ENCODE data around the gene VPS9D1. TPM values are rescaled to one million over a fixed set of nuclear protein-coding genes. Genes with fewer than 3 reads are reported as not detected.
"Not testable (repeated sequence)": the region's sequence is repeated elsewhere in the genome, so short reads cannot be mapped to it uniquely, and the experiment has no call there.

Gene VPS9D1
- total RNA-seq, 5 donors from 2014 or later (not counting 1 experiment from before 2014, with no cell fraction given) = 15.5 to 28.8 (median 24.5) TPM

- Mint-ChIP-seq H3K36me3 (peaks cover 10% of the 10 kb centered on the region), H3K4me1 (peaks cover 9 to 13% (median 11%) of the 10 kb centered on the region in 3 donors)
- H3K4me3 Mint-ChIP-seq; H3K4me1 ChIP-seq (ENCODE audit: control insufficient read depth in 1 of 2, extremely low read depth in 1 of 2, insufficient read depth in 2 of 2, low read length in 2 of 2); H3K9me3 ChIP-seq; H3K9me3 Mint-ChIP-seq; H3K4me3 ChIP-seq (ENCODE audit: control insufficient read depth in 1 of 2, extremely low read depth in 1 of 2, low read length in 1 of 2); H3K36me3 ChIP-seq (ENCODE audit: control insufficient read depth in 2 of 2, extremely low read depth in 1 of 2, insufficient read depth in 1 of 2, low read length in 1 of 2); CTCF ChIA-PET; H3K27ac Mint-ChIP-seq; POLR2A ChIA-PET; H3K27me3 Mint-ChIP-seq; H3K27ac ChIP-seq (ENCODE audit: low read length); H3K27me3 ChIP-seq (replicated peaks in 1 of 2; ENCODE audit: control insufficient read depth in 2 of 2, extremely low read depth in 1 of 2, insufficient read depth in 2 of 2, low read length in 1 of 2); ATAC-seq (replicated peaks in 1 of 4): not testable (repeated sequence)
- DNase-seq = peak in 1 of 35 experiments; percentile 29
- no CpG with 5 or more reads among the region's 7 CpGs for WGBS (ENCODE audit: insufficient coverage)
Measured at GRCh38 chr16:89667000-89667399, 53.7 kb downstream of the VPS9D1 start.

- H3K27ac Mint-ChIP-seq; H3K27ac ChIP-seq (ENCODE audit: low read length); H3K4me1 ChIP-seq (ENCODE audit: control insufficient read depth in 1 of 2, extremely low read depth in 1 of 2, insufficient read depth in 2 of 2, low read length in 2 of 2); H3K27me3 Mint-ChIP-seq; H3K27me3 ChIP-seq (replicated peaks in 1 of 2; ENCODE audit: control insufficient read depth in 2 of 2, extremely low read depth in 1 of 2, insufficient read depth in 2 of 2, low read length in 1 of 2); H3K9me3 Mint-ChIP-seq; H3K4me3 ChIP-seq (ENCODE audit: control insufficient read depth in 1 of 2, extremely low read depth in 1 of 2, low read length in 1 of 2); H3K9me3 ChIP-seq; ATAC-seq (replicated peaks in 1 of 4); POLR2A ChIA-PET; CTCF ChIA-PET; H3K36me3 ChIP-seq (ENCODE audit: control insufficient read depth in 2 of 2, extremely low read depth in 1 of 2, insufficient read depth in 1 of 2, low read length in 1 of 2); H3K4me3 Mint-ChIP-seq; DNase-seq: not testable (repeated sequence)
- peaks cover 13 to 15% (median 13%) of the 10 kb centered on the region in 3 donors for H3K4me1 Mint-ChIP-seq
- H3K36me3 Mint-ChIP-seq = peaks cover 17% of the 10 kb centered on the region
- 80% methylated on average over 2 of the region's 11 CpGs for WGBS (ENCODE audit: insufficient coverage)
Measured at GRCh38 chr16:89664238-89664637, 56.5 kb downstream of the VPS9D1 start.

GRCh38 chr16:89661215-89661614 lies 59.5 kb downstream of the VPS9D1 start:
- CTCF ChIA-PET = no interaction called here
- H3K36me3 Mint-ChIP-seq = peaks cover 17% of the 10 kb centered on the region

GRCh38 chr16:89660146-89660545 lies 60.6 kb downstream of the VPS9D1 start:
- DNase-seq = no peak

More at GRCh38 chr16:89661215-89661614, 59.5 kb downstream of the VPS9D1 start:
- no peak for DNase-seq
- Histone ChIP-seq H3K36me3 (ENCODE audit: control insufficient read depth in 2 of 2, extremely low read depth in 1 of 2, insufficient read depth in 1 of 2, low read length in 1 of 2) (peaks cover 4 to 8% of the 10 kb centered on the region in 2 donors), H3K27me3 (replicated peaks in 1 of 2; ENCODE audit: control insufficient read depth in 2 of 2, extremely low read depth in 1 of 2, insufficient read depth in 2 of 2, low read length in 1 of 2) (no peaks in the 10 kb centered on the region), H3K4me3 (ENCODE audit: control insufficient read depth in 1 of 2, extremely low read depth in 1 of 2, low read length in 1 of 2) (no peak overlapping the region), H3K27ac (ENCODE audit: low read length) (no peak overlapping the region), H3K9me3 (no peaks in the 10 kb centered on the region), H3K4me1 (ENCODE audit: control insufficient read depth in 1 of 2, extremely low read depth in 1 of 2, insufficient read depth in 2 of 2, low read length in 2 of 2) (peaks cover 2 to 28% of the 10 kb centered on the region in 2 experiments)
- Mint-ChIP-seq H3K4me3 (no peak overlapping the region), H3K9me3 (no peaks in the 10 kb centered on the region), H3K27ac (no peak overlapping the region), H3K27me3 (no peaks in the 10 kb centered on the region), H3K4me1 (peaks cover 14 to 19% (median 16%) of the 10 kb centered on the region in 3 donors)
- ATAC-seq (replicated peaks in 1 of 4) = no peak
- WGBS (ENCODE audit: insufficient coverage) = 89% methylated on average over 7 of the region's 9 CpGs
- POLR2A ChIA-PET = no interaction called here

GRCh38 chr16:89658221-89658879 lies 62.3 kb downstream of the VPS9D1 start:
- POLR2A ChIA-PET = interaction anchor here in 1 of 2 donors (0.6 kb wide), 1 partner anchor 28 kb away, joined by 3 read pairs; the partner anchor contains the start of gene CDK10
- Mint-ChIP-seq H3K9me3 (no peaks in the 10 kb centered on the region), H3K4me1 (peaks cover 23 to 41% (median 33%) of the 10 kb centered on the region in 3 donors), H3K4me3 (peak overlapping the region; percentile 82 to 88 (median 82)), H3K36me3 (peaks cover 13% of the 10 kb centered on the region), H3K27me3 (no peaks in the 10 kb centered on the region), H3K27ac (peak overlapping the region; percentile 78 to 80)
- H3K4me3 ChIP-seq (ENCODE audit: control insufficient read depth in 1 of 2, extremely low read depth in 1 of 2, low read length in 1 of 2) = peak overlapping the region; percentile 63 to 87
- 24% methylated on average over 25 of the region's 27 CpGs for WGBS (ENCODE audit: insufficient coverage)
- ATAC-seq (replicated peaks in 1 of 4) = no peak
- H3K9me3 ChIP-seq = no peaks in the 10 kb centered on the region
- peak in 1 of 35 experiments; percentile 8 for DNase-seq
- CTCF ChIA-PET = no interaction called here
- H3K27me3 ChIP-seq (replicated peaks in 1 of 2; ENCODE audit: control insufficient read depth in 2 of 2, extremely low read depth in 1 of 2, insufficient read depth in 2 of 2, low read length in 1 of 2) = no peaks in the 10 kb centered on the region
- H3K4me1 ChIP-seq (ENCODE audit: control insufficient read depth in 1 of 2, extremely low read depth in 1 of 2, insufficient read depth in 2 of 2, low read length in 2 of 2) = peaks cover 2 to 45% of the 10 kb centered on the region in 2 experiments
- H3K27ac ChIP-seq (ENCODE audit: low read length) = peak overlapping the region; percentile 11
- peaks cover 2 to 12% of the 10 kb centered on the region in 2 donors for H3K36me3 ChIP-seq (ENCODE audit: control insufficient read depth in 2 of 2, extremely low read depth in 1 of 2, insufficient read depth in 1 of 2, low read length in 1 of 2)

More at GRCh38 chr16:89660146-89660545, 60.6 kb downstream of the VPS9D1 start:
- H3K4me3 ChIP-seq (ENCODE audit: control insufficient read depth in 1 of 2, extremely low read depth in 1 of 2, low read length in 1 of 2) = no peak overlapping the region
- H3K27me3 ChIP-seq (replicated peaks in 1 of 2; ENCODE audit: control insufficient read depth in 2 of 2, extremely low read depth in 1 of 2, insufficient read depth in 2 of 2, low read length in 1 of 2) = no peaks in the 10 kb centered on the region
- Mint-ChIP-seq H3K27me3 (no peaks in the 10 kb centered on the region), H3K36me3 (peaks cover 17% of the 10 kb centered on the region), H3K4me3 (peak overlapping the region in 2 of 3 donors; percentile 15 to 34), H3K4me1 (peaks cover 21 to 30% (median 26%) of the 10 kb centered on the region in 3 donors), H3K9me3 (no peaks in the 10 kb centered on the region), H3K27ac (no peak overlapping the region)
- ChIA-PET POLR2A (no interaction called here), CTCF (no interaction called here)
- WGBS (ENCODE audit: insufficient coverage) = 97% methylated on average over 6 of the region's 7 CpGs
- H3K27ac ChIP-seq (ENCODE audit: low read length) = no peak overlapping the region
- peaks cover 4 to 8% of the 10 kb centered on the region in 2 donors for H3K36me3 ChIP-seq (ENCODE audit: control insufficient read depth in 2 of 2, extremely low read depth in 1 of 2, insufficient read depth in 1 of 2, low read length in 1 of 2)
- no peaks in the 10 kb centered on the region for H3K9me3 ChIP-seq
- H3K4me1 ChIP-seq (ENCODE audit: control insufficient read depth in 1 of 2, extremely low read depth in 1 of 2, insufficient read depth in 2 of 2, low read length in 2 of 2) = peaks cover 2 to 37% of the 10 kb centered on the region in 2 experiments
- ATAC-seq (replicated peaks in 1 of 4) = no peak

- CTCF ChIA-PET = interaction anchor here in 1 of 2 donors (0.6 kb wide), 2 partner anchors 69 to 289 kb away, joined by 5 to 9 read pairs; no protein-coding TSS in a partner anchor
- H3K27me3 Mint-ChIP-seq = no peaks in the 10 kb centered on the region
- no peaks in the 10 kb centered on the region for H3K9me3 Mint-ChIP-seq
- H3K27me3 ChIP-seq (replicated peaks in 1 of 2; ENCODE audit: control insufficient read depth in 2 of 2, extremely low read depth in 1 of 2, insufficient read depth in 2 of 2, low read length in 1 of 2) = no peaks in the 10 kb centered on the region
- ATAC-seq (replicated peaks in 1 of 4) (peak; percentile 91 to 93 (median 92)), DNase-seq (peak; percentile 77 to 96 (median 89))
- H3K4me1 Mint-ChIP-seq = peaks cover 23 to 41% (median 33%) of the 10 kb centered on the region in 3 donors
- WGBS (ENCODE audit: insufficient coverage) = under 1% methylated on average over 97 of the region's 99 CpGs
- peak within 1 kb of the TSS; percentile 63 to 87 for H3K4me3 ChIP-seq (ENCODE audit: control insufficient read depth in 1 of 2, extremely low read depth in 1 of 2, low read length in 1 of 2)
- POLR2A ChIA-PET = interaction anchor here in 1 of 2 donors (0.6 to 0.7 kb wide), 2 partner anchors 183 to 362 kb away, joined by 3 read pairs; no protein-coding TSS in a partner anchor
- H3K27ac Mint-ChIP-seq = peak within 1 kb of the TSS; percentile 79 to 80
- H3K27ac ChIP-seq (ENCODE audit: low read length) = peak within 1 kb of the TSS; percentile 57
- H3K4me1 ChIP-seq (ENCODE audit: control insufficient read depth in 1 of 2, extremely low read depth in 1 of 2, insufficient read depth in 2 of 2, low read length in 2 of 2) = peaks cover 2 to 46% of the 10 kb centered on the region in 2 experiments
- peaks cover 0 to 12% of the 10 kb centered on the region in 2 donors for H3K36me3 ChIP-seq (ENCODE audit: control insufficient read depth in 2 of 2, extremely low read depth in 1 of 2, insufficient read depth in 1 of 2, low read length in 1 of 2)
- peaks cover 11% of the 10 kb centered on the region for H3K36me3 Mint-ChIP-seq
- no peaks in the 10 kb centered on the region for H3K9me3 ChIP-seq
- H3K4me3 Mint-ChIP-seq = peak within 1 kb of the TSS; percentile 82 to 88 (median 82)
Measured at GRCh38 chr16:89657442-89658220, 63.1 kb downstream of the VPS9D1 start, which contains the start of the genes CHMP1A and SPATA33. TSS of gene CHMP1A (minus strand) at chr16:89657708. CDS start at chr16:89657588, 120 bp downstream. TSS of gene SPATA33 (plus strand) at chr16:89657836. CDS start at chr16:89657912, 76 bp downstream.

All from T-cell (primary cell).